Jurkat, Clone E6-1 (cell line): ENCODE results near the gene ATR.
"Not testable (repeated sequence)": the region's sequence is repeated elsewhere in the genome, so short reads cannot be mapped to it uniquely, and the experiment has no call there.

Experiments
- DNase-seq: peaks from one replicate; pipeline ENCODE4 v3.0.0-alpha.2; 2011; ENCODE audit warnings: low read depth, low spot score
- H3K4me3 ChIP-seq: 2 replicates; pipeline ENCODE4 v1.5.1; 2011; ENCODE audit warnings: mild to moderate bottlenecking, low read length, control low read depth, moderate library complexity

The ATR gene

DNA sequence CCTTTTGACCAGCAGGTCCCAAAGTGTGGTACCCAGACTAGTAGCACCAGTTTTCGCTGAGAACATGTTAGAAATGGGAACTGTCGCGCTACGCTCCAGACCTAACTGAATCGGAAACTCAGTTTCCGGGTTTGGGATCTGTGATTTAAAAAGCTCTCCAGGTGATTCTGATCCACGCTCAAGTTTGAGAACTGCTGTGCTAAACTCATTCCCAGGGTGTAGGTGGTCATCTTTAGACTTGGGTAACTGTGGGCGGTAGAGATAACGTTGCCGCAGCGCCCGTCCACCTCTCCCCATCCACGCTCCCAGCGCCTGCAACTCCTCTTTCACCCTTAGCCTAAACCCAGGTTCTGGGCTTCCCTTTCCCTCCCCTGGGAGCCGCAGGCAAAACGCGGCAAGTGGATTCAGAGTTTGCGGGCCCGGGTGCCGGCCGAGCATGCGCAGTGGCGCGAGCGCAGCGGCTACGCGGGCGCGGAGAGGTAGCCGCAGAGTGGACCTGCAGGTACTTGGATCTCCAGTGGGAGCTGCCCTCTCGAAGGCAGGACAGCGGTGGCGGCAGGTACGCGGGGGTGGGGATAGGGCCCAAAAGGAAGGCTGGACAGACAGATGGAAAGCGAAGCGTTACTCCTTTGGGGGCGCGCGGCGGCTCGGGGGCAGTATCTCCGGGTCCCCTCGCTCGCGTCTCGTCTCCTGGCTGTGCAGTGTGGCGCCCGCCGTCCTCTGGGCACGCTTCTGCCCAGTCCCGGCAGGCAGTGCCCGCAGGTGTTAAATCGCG is 17.6 kb upstream of the ATR start, which contains the start of gene PLS1:
Gene PLS1 (plus strand): TSS at position 443 of the 775 bp plus-strand sequence. CDS start 67,845 bp downstream, outside the sequence.
- H3K4me3 ChIP-seq = peak within 1 kb of the TSS; percentile 68
- DNase-seq = peak; percentile 78

DNA sequence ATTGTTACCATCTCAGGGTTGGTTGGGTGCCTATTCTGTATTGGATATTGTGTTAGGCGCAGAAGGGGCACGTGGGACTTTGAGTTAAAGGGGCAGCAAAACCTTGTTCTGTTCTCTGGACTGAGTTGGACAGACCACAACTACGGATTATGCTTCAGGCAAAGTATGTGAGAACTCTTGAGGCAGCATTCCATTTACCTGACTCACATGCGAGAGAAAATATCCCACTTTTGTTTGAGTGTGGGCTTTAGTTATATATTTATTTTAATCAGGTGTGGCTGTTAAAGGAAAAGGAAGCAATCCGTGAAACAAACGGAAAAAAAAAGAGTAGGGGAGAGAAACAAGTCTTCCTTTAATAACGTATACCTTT is 17.0 kb upstream of the ATR start:
- no peak for DNase-seq
- peak overlapping the region; percentile 68 for H3K4me3 ChIP-seq

DNA sequence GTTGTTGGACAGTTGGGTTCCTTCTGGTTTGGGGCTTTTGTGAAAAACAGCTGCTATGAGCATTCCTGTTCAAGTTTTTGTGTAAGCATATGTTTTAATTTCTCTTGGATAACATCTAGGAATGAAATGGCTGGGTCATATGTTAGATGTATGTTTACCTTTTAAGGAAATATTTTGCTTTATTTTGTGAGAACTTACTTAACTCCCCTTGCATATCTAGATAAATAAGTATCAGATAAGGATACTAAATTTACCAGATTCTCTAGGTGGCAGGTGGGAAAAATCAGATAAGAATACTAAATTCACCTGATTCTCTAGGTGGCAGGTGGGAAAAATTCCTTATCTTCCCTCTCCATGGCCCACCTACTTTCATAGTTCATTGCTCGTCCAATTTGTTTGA is 16.6 kb upstream of the ATR start:
- DNase-seq = no peak
- no peak overlapping the region; the same call in 1 of the 2 replicates for H3K4me3 ChIP-seq

DNA sequence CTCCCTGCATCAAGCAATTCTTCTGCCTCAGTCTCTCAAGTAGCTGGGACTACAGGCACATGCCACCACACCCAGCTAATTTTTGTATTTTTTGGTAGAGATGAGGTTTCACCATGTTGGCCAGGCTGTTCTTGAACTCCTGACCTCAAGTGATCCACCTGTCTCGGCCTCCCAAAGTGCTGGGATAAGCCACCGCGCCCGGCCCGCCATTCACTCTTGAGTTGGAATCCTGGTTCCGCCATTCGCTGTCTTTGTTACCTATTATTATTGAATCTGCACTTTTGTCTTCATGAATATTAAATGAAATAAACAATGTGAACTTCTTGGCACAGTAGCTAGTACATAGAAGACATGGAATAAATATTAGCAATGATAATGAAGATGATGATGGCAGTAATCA is 13.7 kb upstream of the ATR start:
- DNase-seq, H3K4me3 ChIP-seq: not testable (repeated sequence)

DNA sequence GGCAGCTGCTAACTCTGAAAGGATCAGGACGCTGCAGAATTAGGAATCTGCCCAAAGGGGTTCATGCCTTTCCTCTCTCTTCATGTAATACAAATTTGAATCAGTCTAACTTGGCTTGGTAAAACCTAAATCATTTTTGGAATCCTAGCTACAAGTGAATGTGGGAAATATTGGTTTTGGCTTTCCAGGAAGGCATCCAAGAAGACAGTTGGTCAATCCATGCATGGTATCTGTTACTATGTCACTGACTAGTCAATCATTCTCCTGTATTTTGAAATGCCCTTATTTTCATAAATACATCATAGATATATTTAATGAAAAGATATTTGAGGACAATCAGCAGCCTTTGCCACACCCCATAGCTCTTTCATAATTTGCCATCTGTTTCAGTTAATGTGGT is 10.2 kb upstream of the ATR start:
- no peak for DNase-seq
- H3K4me3 ChIP-seq = no peak overlapping the region

DNA sequence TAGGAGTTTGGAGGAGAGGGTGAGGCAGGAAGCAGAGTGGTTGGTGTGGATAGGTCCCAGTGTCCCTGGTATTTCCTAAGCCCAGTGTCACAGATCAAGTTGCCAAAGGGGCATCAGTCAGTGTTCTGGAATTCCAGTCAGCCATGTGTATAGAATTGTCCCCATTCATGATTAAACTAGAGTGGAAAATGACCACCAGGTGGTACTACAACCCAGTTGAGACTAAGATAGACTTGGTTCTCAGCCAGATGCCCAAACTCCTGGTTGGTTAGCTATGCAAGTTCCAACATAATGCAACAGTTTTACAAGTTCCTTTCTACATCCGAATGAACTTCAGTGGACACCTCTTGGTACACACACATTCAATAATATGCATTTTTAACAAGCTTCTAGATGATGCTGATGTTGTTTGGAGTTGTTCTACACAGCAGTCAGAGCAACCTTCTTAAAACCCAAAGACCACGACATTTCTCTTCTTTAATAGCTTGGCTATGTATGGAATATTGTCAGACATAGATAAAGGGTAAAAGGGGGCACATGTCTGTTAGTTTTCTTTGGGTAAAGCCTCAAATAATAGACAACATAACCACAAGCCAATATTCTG is 8.4 kb upstream of the ATR start:
- no peak overlapping the region for H3K4me3 ChIP-seq
- DNase-seq = peak; percentile 46

DNA sequence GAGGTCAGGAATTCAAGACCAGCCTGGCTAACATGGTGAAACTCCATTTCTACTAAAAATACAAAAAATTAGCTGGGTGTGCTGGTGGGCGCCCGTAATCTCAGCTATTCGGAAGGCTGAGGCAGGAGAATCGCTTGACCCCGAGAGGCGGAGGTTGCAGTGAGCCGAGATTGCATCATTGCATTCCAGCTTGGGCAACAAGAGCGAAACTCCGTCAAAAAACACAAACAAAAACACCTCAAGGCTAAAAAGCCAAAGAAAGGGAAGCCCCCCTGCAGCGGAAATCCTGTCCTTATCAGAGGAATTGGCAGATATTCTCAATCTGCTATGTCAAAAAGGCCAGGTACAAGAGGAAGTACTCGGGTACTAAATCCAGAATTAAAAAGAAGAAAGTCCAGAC is 2.5 kb upstream of the ATR start:
- not testable (repeated sequence) for DNase-seq, H3K4me3 ChIP-seq

DNA sequence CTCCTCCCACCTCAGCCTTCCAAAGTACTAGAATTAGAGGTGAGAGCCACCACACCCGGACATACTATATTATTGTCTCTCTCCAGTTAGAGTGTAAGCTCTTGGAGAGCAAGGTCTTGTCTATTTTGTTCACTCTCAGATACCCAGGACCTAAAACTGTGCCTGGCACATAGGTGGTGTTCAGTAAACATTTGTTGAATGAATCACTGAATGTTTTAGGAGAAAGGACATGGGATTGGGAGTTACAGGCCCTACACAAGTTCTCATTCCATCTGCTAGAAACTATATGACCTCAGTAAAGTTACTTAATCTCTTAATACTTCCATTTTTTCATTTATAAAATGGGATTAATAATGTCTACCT is 1.5 kb upstream of the ATR start:
- DNase-seq = no peak
- H3K4me3 ChIP-seq = no peak overlapping the region

DNA sequence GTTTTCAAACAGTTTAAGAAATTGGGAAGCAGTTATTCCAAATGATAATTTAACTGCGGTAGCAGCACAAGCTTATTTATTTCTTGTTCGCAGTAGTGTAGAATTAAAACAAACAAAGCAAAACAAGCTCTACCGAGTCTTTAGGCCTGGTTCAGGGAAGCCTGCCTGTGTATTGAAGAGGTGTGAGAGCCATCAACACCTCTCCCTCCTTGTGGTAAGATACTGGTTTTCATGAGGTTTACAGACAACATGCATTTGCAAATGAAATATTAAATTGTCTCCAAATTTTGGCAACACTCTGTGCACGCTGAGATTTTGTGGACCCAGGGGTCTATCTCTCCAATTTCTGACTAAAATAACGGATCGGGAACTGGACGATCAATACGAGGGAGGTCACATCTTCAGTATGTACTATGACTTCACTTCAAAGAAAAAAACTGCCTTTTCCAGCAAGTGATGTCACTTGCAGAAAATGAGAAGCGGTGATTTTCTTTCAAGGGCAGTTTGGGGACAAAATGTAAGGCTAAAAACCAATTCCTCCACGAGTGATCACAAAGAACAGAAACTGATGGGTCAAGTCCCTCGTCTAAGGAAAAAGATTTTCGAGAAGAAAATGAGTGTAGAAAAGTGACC is 721 bp downstream of the ATR start:
- no peak for DNase-seq
- peak overlapping the region; percentile 78 for H3K4me3 ChIP-seq

DNA sequence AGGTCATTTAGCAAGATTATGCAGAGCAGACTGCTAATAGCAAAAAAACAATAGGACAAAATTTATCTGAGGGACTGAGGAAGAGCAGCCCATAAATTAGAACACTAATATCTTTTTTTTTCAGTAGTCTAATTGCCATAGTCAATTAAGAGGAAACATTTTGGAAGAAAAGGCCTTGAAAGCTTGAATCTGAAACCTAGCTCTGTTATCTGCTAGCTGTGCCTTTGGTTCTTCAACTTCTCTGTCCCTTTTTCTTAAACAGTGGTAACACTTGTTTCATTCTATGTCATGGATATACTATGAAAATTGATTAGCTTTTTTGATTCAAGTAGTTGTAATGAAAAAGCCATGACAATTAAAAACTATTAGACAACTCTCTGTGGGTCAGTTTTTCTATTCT is 1.7 kb downstream of the ATR start:
- DNase-seq = no peak
- H3K4me3 ChIP-seq = no peak overlapping the region

DNA sequence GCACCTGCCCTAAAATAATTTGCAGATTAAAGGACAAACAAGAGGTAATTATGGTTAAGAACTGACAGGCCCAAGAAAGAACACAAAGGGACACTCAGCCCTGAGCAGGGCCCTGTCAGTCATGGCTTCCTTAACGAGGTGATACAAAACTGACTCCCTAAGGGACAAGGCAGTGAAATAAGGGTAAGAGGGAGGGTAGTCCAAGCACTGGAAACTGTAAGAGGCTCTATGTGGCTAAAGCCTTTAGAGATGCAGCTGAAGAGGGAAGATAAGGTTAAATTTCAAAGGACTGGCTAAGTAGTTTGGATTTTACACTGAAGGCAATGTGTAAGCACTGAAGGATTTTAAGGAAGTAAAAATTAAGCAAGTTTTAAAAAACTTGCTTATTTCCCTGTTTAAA is 3.9 kb downstream of the ATR start:
- no peak overlapping the region for H3K4me3 ChIP-seq
- DNase-seq = no peak

DNA sequence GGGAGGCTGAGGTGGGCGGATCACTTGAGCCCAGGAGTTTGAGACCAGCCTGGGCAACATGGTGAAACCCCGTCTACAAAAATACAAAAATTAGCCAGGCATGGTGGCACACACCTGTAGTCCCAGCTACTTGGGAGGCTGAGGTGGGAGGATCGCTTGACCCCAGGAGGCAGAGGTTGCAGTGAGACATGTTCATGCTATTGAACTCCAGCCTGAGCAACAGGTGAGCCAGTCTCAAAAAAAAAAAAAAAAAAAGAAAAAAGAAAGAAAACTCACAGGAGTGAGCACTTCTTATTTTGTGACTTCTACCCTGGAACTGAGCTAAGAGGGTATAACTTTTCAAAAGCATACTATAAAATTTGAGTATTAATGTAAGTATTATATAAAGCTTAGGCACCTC is 4.3 kb downstream of the ATR start:
- H3K4me3 ChIP-seq, DNase-seq: not testable (repeated sequence)

DNA sequence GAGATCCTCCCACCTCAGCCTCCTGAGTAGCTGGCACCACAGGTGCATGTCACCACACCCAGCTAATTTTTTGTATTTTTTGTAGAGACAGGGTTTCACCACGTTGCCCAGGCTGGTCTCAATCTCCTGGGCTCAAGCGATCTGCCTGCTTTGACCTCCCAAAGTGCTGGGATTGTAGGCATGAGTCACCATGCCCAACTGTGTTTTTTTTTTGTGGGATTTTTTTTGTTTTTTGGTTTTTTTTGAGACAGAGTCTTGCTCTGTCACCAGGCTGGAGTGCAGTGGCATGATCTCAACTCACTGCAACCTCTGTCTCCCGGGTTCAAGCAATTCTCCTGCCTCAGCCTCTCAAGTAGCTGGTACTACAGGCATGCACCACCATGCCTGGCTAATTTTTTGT is 9.1 kb downstream of the ATR start:
- H3K4me3 ChIP-seq, DNase-seq: not testable (repeated sequence)

DNA sequence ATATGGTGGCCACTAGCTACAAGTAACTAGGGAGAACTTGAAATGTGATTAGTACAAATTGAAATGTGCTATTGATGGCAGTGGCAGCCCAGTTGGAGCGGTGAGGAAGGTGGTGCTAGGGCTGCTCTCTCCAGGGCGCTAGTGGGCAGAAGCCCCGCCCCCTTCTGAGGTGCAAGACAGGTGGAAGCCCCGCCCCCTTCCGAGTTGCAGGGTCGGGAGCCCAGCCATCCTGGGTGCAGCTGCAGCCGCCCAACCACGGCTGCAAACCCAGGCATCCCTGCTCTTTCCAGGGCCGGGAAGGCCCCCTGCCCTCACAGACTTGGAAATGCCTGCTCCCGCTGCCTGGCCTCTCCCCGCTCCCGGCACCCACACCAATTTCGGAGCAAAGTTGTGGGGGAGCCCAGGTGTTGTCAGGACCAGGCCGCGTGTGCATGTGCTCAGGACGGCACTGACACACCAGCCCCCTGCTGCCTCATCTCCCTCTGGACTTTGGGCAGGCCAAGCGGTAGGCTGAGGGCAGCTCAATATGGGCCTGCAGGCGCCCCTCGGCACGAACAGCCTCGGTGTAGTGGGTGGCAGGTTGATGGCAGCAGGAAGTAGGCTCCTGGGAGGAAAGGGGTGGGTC is 10.0 kb downstream of the ATR start:
- DNase-seq = no peak
- no peak overlapping the region for H3K4me3 ChIP-seq

DNA sequence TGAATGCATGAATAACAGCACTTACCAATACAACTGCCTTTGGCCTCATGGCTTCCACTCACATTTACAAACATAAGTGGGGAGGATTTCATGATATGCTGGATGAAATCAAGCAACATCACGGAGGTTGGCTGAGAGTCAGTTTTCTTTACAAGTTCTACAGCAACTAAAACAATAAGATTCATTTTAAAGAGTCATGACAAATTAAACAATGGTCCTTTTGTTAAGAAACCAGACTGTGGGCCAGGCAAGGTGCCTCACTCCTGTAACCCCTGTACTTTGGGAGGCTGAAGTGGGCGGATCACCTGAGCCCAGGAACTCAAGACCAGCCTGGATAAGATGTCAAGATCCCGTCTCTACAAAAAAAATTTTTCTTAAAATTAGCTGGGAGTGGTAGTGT is 12.4 kb downstream of the ATR start:
- H3K4me3 ChIP-seq = no peak overlapping the region
- no peak for DNase-seq

DNA sequence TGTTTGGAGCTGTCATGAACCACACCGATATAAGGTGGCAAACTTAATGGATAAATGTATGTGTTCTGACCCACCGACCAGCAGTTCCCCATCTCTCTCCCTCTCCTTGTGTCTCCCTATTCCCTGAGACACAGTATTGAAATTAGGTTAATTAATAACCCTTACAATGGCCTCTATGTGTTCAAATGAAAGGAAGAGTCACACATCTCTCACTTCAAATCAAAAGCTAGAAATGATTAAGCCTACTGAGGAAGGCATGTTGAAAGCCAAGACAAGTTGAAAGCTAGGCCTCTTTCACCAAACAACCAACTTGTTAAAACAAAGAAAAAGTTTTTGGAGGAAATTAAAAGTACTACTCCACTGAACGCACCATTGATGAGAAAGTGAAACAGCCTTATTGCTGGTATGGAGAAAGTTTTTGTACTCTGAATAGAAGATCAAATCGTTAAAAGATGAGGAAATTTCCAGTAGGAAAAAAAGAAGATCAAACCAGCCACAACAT is 15.0 kb downstream of the ATR start:
- DNase-seq = no peak
- H3K4me3 ChIP-seq = no peak overlapping the region

DNA sequence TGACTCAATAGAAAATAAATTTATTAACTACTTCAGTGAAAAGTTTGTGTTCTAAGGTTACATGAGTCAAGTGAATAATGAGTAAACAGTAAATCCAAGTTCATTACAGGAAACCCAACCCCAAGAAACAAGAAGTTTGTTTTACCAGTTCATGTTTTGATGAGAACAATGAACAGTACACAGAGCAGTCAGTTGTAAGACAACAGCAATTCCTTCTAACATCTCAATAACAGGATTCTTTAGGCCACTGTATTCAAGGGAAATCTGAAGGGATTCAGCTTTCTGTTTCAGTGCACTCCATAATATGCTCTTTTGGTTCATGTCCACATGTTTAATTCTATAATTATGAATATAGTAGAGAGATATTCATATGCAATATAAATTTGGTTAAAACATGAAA is 18.4 kb downstream of the ATR start:
- no peak for DNase-seq
- no peak overlapping the region for H3K4me3 ChIP-seq

DNA sequence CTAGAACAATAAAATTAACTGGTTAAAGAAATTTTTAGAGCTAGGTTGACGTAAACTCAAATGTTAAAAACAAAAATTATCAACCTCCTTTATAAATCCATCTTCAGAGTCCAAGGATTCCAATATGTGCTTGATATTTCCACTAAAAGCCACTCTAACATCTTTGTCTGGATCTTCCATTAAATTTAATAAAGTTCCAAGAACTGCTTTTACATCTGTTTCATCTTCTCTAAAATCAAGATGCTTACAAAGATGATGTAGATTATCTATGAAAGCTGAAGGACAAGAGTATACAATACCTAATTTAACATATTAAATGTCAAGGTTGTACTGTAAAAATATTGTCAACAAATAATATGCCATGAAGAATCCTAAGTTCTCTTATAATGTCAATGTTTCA is 24.8 kb downstream of the ATR start:
- no peak overlapping the region for H3K4me3 ChIP-seq
- DNase-seq = no peak

DNA sequence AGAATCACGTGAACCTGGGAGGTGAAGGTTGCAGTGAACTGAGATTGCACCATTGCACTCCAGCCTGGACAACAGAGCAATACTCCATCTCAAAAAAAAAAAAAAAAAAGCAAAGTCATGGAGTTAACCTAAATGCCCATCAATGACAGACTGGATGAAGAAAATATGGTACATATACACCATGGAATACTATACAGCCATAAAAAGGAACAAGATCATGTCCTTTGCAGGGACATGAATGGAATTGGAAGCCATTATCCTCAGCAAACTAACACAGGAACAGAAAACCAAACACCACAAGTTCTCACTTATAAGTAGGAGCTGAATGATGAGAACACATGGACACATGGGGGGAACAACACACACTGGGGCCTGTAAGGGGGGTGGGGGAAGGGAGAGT is 26.0 kb downstream of the ATR start:
- not testable (repeated sequence) for DNase-seq

DNA sequence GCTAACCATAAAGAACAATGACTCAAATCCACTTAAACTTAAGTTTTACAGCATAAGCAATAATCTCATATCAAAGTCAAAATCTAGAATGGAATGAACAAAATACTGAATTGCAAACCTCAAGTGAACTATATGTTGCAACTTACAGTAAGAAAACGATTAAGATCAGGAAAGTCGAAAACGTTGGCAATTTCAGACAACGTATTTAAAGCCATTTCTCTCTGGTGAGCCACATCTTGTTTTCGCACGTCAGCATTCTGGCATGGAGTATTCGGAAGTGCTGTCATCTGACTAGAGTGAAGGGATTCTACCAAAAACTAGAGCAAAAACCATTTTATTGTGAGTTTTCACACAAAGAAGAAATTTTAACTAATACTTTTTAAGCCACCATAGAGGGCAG is 28.5 kb downstream of the ATR start:
- H3K4me3 ChIP-seq = no peak overlapping the region
- DNase-seq = no peak

More for the DNA sequence above, 26.0 kb downstream of the ATR start:
- not testable (repeated sequence) for H3K4me3 ChIP-seq
